Parathyroid adenoma (tissue), 2 donors: Measurements from ENCODE around the gene IQCH.
"Not testable (repeated sequence)": the region's sequence is repeated elsewhere in the genome, so short reads cannot be mapped to it uniquely, and the experiment has no call there.

ENCODE experiments used
- H2AFZ ChIP-seq: fragments of 300-600 bp; sonication (generic); one replicate; pipeline ENCODE4 v1.7.0; 2017; ENCODE audit warnings: antibody characterized with exemption, mild to moderate bottlenecking
- H3K27ac ChIP-seq: fragments of 300-600 bp; sonication (generic); one replicate; pipeline ENCODE4 v1.7.0; 2017
- H3K27me3 ChIP-seq: fragments of 300-600 bp; sonication (generic); one replicate; pipeline ENCODE4 v1.7.0; 2017; ENCODE audit warnings: low read length; ENCODE audit not compliant: control insufficient read depth, insufficient read depth
- H3K36me3 ChIP-seq: fragments of 300-600 bp; sonication (generic); one replicate; pipeline ENCODE4 v1.7.0; 2017; ENCODE audit warnings: low read length; ENCODE audit not compliant: control insufficient read depth, insufficient read depth
- H3K4me1 ChIP-seq: fragments of 300-600 bp; sonication (generic); one replicate; pipeline ENCODE4 v1.7.0; 2017; ENCODE audit warnings: control low read depth
- H3K4me2 ChIP-seq: fragments of 300-600 bp; sonication (generic); one replicate; pipeline ENCODE4 v1.7.0; 2017; ENCODE audit warnings: low read length
- H3K4me3 ChIP-seq: fragments of 300-600 bp; sonication (generic); one replicate; pipeline ENCODE4 v1.7.0; 2017; ENCODE audit warnings: low read depth, low read length
- H3K79me2 ChIP-seq: fragments of 300-600 bp; sonication (generic); one replicate; pipeline ENCODE4 v1.7.0; 2017; ENCODE audit warnings: control low read depth
- H3K9ac ChIP-seq: fragments of 300-600 bp; sonication (generic); one replicate; pipeline ENCODE4 v1.7.0; 2017; ENCODE audit warnings: mild to moderate bottlenecking
- H3K9me3 ChIP-seq: fragments of 300-600 bp; sonication (generic); one replicate; pipeline ENCODE4 v1.7.0; 2017; ENCODE audit warnings: low read length; ENCODE audit not compliant: control insufficient read depth
- TF ChIP-seq, protein P1 (sequence below): fragments of 300-600 bp; sonication (generic); IDR thresholded peaks from one replicate; pipeline ENCODE4 v1.7.0; 2017; ENCODE audit warnings: antibody characterized with exemption, mild to moderate bottlenecking
- donor health status: primary hyperparathyroidism.

The IQCH gene

DNA sequence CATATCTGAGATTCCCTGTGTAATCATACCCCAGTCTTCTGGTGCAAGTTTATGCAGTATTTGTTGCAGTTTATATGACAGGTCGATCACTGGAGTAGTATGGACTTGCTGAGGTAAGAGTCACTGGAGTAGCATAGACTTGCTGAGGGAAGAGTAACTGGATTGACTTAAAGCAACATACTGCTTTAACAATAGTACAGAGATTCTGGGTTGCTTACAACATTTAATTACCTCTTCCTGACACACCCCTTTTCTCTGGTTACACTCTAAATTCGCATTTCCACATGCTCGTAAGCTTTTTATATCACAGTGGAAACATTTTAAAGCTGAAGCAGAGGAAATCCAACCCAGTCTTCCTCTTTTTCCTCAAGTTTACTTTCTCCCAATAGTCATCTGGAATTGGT lies 11.9 kb upstream of the IQCH start:
- no peak overlapping the region for H3K9ac ChIP-seq
- H3K9me3 ChIP-seq: no peaks in the 10 kb centered on the region
- H3K27me3 ChIP-seq: no peaks in the 10 kb centered on the region

DNA sequence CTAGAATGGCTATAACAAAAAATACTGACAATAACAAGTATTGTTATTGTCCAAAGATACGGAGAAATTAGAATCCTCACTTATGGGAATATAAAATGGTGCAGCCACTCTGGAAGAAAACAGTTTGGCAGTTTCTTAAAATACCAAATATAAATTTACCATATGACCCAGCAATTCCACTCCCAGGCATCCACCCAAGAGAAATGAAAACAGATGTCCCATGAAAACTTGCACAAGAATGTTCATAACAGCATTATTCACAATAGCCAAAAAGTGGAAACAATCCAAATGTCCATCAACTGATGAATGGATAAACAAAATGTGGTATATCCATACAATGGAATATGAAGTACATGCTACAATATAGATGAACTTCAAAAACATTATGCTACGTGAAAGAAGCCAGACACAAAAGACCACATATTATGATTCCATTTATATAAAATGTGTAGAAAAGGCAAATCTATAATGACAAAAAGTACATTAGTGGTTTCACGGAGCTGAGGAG lies 9.6 kb upstream of the IQCH start:
- no peak overlapping the region for H3K4me2 ChIP-seq
- no peaks in the 10 kb centered on the region for H3K27me3 ChIP-seq
- H2AFZ ChIP-seq: no peak overlapping the region
- H3K4me1 ChIP-seq: no peaks in the 10 kb centered on the region
- no peak overlapping the region for H3K27ac ChIP-seq
- H3K36me3 ChIP-seq: no peaks in the 10 kb centered on the region
- H3K9me3 ChIP-seq: no peaks in the 10 kb centered on the region
- peaks cover 19% of the 10 kb centered on the region for H3K79me2 ChIP-seq
- no peak overlapping the region for H3K9ac ChIP-seq
- TF ChIP-seq, protein P1, sequence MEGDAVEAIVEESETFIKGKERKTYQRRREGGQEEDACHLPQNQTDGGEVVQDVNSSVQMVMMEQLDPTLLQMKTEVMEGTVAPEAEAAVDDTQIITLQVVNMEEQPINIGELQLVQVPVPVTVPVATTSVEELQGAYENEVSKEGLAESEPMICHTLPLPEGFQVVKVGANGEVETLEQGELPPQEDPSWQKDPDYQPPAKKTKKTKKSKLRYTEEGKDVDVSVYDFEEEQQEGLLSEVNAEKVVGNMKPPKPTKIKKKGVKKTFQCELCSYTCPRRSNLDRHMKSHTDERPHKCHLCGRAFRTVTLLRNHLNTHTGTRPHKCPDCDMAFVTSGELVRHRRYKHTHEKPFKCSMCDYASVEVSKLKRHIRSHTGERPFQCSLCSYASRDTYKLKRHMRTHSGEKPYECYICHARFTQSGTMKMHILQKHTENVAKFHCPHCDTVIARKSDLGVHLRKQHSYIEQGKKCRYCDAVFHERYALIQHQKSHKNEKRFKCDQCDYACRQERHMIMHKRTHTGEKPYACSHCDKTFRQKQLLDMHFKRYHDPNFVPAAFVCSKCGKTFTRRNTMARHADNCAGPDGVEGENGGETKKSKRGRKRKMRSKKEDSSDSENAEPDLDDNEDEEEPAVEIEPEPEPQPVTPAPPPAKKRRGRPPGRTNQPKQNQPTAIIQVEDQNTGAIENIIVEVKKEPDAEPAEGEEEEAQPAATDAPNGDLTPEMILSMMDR: no peak
- no peak overlapping the region for H3K4me3 ChIP-seq

More for the DNA sequence above, 11.9 kb upstream of the IQCH start:
- H3K36me3 ChIP-seq: no peaks in the 10 kb centered on the region
- no peak overlapping the region for H3K4me3 ChIP-seq
- H3K4me1 ChIP-seq: no peaks in the 10 kb centered on the region
- H2AFZ ChIP-seq: no peak overlapping the region
- peaks cover 10% of the 10 kb centered on the region for H3K79me2 ChIP-seq
- H3K27ac ChIP-seq: no peak overlapping the region
- TF ChIP-seq, protein P1: no peak
- H3K4me2 ChIP-seq: no peak overlapping the region

DNA sequence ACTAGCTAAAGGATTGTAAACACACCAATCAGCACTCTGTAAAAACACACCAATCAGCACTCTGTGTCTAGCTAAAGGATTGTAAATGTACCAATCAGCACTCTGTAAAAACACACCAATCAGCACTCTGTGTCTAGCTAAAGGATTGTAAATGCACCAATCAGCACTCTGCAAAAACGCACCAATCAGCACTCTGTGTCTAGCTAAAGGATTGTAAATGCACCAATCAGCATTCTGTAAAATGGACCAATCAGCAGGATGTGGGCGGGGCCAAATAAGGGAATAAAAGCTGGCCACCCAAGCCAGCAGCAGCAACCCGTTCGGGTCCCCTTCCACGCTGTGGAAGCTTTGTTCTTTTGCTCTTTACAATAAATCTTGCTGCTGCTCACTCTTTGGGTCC lies 8.0 kb upstream of the IQCH start:
- not testable (repeated sequence) for H3K4me1 ChIP-seq, H3K9me3 ChIP-seq, H2AFZ ChIP-seq, H3K27me3 ChIP-seq, H3K9ac ChIP-seq, H3K27ac ChIP-seq, H3K4me3 ChIP-seq, H3K36me3 ChIP-seq, H3K4me2 ChIP-seq
- peaks cover 29% of the 10 kb centered on the region for H3K79me2 ChIP-seq

DNA sequence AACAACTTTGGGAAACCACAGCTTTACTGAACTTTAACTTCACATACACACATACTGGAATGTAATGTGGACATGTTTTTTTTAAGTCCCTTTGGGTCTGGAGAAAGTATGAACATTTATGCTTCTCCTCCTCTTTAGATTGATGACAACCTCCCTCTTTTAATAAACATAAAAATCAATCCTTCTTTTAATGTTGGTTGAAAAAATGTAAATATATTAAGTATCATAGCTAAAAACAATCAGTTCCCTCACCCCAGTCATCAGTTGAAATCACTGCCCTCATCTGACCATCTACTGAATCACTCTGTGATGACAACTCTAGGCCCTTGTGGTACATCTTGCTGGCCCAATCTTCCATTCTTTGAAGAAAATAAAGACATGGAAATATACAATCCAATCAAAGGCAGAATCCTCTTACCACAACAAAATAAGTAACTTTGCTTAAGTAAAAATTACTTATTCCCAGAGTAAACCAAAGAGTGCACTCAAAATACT lies 6.5 kb upstream of the IQCH start:
- Histone ChIP-seq H2AFZ (no peak overlapping the region), H3K4me2 (no peak overlapping the region), H3K36me3 (no peaks in the 10 kb centered on the region), H3K9ac (no peak overlapping the region), H3K27ac (no peak overlapping the region), H3K9me3 (no peaks in the 10 kb centered on the region), H3K79me2 (peaks cover 33% of the 10 kb centered on the region), H3K4me3 (no peak overlapping the region), H3K27me3 (no peaks in the 10 kb centered on the region), H3K4me1 (no peaks in the 10 kb centered on the region)
- TF ChIP-seq, protein P1: no peak

DNA sequence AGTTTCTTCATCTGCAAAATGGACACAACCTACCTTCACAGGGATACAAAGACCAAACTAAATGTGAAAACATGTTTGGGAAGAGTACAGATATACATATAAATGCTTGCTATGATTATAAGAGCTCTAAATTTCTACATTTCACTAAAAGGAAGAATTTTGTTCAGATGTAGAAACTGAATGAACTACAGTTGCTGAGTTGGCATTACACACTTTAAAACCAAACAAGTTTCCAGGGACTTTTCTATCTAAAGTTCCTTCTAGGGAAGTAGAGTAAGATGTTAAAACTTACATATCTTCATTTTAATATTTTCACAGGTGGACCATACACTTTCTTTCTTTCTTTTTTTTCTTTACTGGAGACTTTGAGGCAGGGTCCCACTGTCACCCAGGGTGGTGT lies 4.8 kb upstream of the IQCH start:
- Histone ChIP-seq H3K4me3 (no peak overlapping the region), H3K36me3 (no peaks in the 10 kb centered on the region), H2AFZ (no peak overlapping the region), H3K4me1 (no peaks in the 10 kb centered on the region), H3K9ac (no peak overlapping the region), H3K27me3 (no peaks in the 10 kb centered on the region), H3K27ac (no peak overlapping the region), H3K79me2 (peaks cover 33% of the 10 kb centered on the region), H3K9me3 (no peaks in the 10 kb centered on the region), H3K4me2 (no peak overlapping the region)
- TF ChIP-seq, protein P1: no peak
